Measurements from ENCODE around the gene CHST15.

DNA sequence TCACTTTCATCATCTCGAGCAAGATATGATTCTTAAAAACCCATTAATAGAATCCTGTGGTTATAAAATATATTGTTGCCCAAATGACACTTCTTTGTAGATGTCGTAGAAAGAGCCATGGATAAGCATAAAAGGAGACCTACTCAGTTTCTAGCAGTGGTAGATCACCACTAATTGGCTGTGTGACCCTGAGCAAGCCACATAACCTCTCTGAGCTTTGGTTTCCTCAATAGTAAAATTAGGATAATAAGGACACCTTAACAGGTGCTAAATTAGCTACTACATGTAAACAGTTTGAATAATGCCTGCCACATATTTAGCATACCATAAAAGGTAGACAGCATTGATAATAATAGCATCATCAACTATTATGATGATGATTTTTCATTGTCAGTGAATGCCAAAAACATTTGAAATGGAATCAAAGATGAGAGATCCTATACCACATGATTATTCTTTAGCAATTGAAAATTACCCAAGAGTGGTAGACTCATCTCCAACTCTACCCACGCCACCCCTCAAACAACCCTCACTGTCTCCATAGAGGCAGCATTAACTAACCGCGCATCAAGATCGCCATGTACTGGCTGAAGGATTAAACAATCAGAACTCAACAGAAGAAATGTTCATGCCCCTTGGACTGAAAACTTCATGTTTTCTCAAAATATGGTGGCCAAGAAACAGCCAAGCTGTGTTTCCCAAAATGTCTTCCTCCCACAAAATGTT lies 45.8 kb downstream of the CHST15 start:
- TF ChIP-seq EZH2 (IDR thresholded peaks at IDR 0.05; ENCODE audit: insufficient read depth, poor library complexity, severe bottlenecking) (no peak), EZH2phosphoT487 (IDR thresholded peaks at IDR 0.05; ENCODE audit: insufficient read depth, low read depth) (no peak)
